Measurements from ENCODE around the gene PIAS1.
"Not testable (repeated sequence)": the region's sequence is repeated elsewhere in the genome, so short reads cannot be mapped to it uniquely, and the experiment has no call there.

Gene PIAS1

DNA sequence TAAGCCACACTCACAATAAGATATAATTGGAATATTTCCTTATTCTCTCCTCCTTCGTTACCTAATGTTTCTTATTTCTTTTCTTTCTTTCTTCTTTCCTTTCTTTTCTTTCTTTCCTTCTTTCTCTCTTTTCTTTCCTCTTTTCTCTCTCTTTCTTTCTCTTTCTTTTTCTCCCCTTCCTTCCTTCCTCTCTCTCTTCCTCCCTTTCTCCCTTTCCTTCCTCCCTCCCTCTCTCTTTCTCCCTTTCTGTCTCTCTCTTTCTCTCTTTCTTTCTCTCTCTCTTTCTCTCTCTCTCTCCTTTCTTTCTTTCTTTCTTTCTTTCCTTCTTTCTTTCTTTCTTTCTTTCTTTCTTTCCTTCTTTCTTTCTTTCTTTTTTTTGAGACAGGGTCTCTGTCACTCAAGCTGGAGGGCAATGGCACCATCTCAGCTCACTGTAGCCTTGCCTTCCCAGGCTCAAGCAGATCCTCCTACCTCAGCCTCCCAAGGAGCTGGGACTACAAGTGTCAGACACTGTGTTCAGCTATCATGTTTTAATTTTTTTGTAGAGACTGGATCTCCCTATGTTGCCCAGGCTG lies 19.3 kb upstream of the PIAS1 start:
- no peak for DNase-seq (ENCODE audit: low spot score)

- no peak for DNase-seq (ENCODE audit: low spot score)
Observed at GRCh38 chr15:68038246-68038645, 15.9 kb upstream of the PIAS1 start.

DNA sequence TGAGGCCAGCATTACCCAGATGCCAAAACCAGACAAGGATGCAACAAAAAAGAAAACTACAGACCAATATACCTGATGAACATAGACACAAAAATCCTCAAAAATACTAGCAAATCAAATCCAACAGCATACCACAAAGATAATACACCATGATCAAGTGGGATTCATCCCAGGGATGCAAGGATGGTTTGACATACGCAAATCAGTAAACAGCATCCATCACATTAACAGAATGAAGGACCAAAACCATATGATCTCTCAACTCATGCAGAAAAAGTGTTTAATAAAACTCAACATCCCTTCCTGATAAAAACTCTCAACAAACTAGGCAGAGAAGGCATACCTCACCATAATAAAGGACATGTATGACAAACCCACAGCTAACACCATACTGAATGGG lies 14.0 kb upstream of the PIAS1 start:
- no peak for DNase-seq (ENCODE audit: low spot score)

- no peak for DNase-seq (ENCODE audit: low spot score)
Observed at GRCh38 chr15:68042156-68042854, 11.8 kb upstream of the PIAS1 start.

DNA sequence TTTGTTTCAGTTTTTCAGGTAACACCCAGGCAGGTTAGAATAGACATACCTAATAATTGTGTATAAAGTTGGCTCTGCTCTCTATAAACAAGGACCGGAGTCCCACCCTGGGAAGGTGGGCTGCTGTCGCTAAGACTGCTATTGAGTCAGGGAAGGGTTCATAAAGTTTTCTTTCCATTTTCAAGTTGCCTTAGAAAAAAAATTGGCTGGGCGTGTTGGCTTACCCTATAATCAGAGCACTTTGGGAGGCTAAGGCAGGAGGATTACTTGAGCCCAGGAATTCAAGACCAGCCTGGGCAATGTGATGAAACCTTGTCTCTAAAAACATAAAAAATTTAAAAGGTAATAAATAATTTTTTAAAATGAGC lies 11.3 kb upstream of the PIAS1 start:
- no peak for DNase-seq (ENCODE audit: low spot score)

DNA sequence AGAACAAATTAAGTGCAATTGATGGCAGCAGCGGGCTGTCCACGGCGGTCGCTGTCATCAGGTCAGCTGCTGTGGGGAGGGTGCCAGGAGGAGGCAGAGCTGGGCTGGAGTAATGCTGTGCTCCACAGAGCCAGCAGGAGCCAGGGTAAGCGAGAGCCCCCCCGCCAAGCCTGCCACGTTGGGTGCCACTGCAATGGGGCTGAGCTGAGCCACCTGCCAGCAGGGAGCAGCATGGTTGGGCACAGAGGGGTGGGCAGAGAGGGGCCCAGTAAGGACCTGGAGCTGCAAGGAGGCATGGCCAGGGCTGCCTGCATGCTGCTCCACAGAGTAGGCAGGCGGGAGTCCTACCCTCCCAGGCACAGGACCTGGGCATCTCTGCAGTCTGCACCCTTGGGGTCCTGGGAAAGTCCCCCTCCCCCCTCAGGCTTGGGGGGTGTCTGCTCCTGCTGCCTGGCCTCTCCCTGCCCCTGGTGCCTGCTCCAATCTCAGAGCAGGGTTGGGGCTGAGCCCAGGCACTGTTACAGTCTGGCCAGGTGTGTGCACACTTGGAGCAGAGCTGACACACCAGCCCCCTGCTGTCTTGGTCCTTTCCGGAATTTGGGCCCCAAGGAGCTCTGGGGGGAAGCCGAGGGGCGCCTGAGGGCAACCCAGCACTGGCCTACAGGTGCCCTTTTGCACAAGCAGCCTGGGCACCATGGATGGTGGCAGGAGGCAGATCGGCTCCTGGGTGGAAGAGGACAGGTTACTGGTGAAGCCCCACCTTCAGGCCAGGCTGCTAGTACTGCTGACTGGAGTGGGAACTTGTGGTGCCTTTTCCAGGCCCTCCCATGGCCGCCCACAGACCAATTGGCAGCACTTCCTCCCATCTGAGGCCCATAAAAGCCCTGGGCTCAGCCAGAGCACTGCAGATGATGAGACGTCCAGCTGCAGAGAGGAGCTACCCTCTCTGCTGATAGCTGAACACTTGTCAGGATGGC lies 8.5 kb upstream of the PIAS1 start:
- DNase-seq (ENCODE audit: low spot score) = peak; percentile 47

GRCh38 chr15:68047826-68048225 lies 6.3 kb upstream of the PIAS1 start:
- no peak for DNase-seq (ENCODE audit: low spot score)

DNA sequence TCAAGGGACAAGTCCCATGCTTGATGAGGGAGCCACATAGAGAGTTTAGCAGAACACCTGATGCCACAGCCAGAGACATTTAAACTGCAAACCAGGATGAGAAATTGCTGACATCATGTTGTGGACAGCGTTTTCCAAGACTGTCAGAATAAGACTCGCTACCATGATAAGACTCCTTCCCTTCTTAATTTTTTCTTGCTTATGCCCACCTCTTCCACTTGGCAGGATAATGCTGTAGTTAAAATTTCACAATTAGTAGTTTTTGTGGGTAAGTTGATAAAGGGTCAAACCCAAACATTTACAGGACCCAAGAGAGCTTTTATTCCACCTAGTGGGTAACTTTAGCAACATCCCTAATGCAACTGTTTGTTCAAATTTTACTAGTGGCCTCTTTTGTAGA lies 3.0 kb upstream of the PIAS1 start:
- DNase-seq (ENCODE audit: low spot score) = no peak

GRCh38 chr15:68051907-68052306 lies 2.2 kb upstream of the PIAS1 start:
- DNase-seq (ENCODE audit: low spot score) = no peak

DNA sequence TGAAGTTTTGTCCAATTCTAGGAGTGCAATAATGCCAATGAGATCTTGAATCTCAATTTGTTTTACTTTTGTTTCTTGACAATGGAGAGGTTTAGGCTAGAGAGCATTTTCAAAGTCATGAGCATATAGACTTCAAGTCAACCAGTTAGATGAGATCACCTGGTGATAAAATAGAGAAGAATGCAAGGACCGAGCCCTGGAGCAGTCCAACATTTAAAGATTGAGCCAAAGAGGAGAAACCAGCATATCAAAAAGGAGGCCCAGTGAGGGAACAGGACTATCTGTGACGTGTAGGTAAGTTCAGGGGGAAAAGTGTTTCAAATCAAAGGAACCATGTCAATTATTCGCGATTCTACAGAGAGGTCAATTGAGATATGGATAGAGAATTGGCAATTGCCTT lies 1.7 kb upstream of the PIAS1 start:
- no peak for DNase-seq (ENCODE audit: low spot score)

- DNase-seq (ENCODE audit: low spot score) = no peak
Observed at GRCh38 chr15:68053001-68053400, 1.1 kb upstream of the PIAS1 start.

DNA sequence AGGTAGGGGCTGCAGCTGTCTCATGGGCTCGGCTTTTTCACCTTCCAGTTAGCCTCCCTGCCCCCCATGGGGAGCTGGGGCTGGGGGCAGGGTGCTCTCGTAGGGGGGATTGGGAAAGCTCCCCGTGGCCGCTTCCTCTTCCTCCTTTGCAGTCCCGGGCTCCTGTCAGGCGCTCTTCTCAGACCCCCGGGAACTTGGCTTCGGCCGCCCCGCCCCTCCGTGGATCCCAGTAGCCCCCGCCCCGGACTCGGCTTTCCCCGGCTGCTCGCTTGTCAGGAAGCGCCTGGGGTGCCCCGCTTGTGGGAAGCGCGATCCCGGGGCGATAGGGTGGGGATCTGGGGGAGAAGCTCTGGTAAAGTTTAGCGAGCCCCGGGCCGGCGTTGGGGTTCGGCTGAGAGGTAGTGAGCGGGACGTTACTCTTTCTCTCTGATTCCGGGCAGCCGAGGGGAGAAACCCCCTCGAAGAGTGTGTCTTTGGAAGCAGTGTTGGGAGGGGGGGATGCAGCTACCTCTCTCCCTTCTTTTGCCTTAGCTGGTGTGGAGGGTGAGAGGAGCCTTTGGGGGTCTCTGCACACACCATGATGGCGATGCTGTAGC lies 611 bp downstream of the PIAS1 start:
- DNase-seq (ENCODE audit: low spot score) = peak; percentile 87

DNA sequence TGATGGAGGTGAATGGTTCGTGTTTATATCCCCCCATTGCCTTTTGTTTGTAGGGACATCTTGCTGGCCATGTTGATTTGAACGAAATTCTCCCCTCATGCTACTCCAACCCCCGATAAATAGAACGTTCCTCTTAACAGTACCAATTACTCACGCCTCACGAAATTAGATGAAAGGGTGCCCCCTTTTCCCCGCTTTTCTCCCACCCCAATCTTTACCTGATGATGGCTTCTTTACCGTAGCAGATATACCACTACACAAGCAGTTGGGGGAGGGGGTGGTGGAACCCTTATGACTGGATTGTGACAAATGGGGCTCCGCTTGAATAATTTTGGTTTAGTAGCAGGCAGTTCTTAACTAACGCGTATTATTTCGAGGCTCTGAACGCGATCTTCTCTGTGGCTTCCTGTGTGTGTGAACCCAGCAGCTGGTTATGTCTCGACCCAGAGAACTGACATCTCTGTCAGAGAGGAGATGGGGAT lies 1.1 kb downstream of the PIAS1 start:
- DNase-seq (ENCODE audit: low spot score) = peak; percentile 48

DNA sequence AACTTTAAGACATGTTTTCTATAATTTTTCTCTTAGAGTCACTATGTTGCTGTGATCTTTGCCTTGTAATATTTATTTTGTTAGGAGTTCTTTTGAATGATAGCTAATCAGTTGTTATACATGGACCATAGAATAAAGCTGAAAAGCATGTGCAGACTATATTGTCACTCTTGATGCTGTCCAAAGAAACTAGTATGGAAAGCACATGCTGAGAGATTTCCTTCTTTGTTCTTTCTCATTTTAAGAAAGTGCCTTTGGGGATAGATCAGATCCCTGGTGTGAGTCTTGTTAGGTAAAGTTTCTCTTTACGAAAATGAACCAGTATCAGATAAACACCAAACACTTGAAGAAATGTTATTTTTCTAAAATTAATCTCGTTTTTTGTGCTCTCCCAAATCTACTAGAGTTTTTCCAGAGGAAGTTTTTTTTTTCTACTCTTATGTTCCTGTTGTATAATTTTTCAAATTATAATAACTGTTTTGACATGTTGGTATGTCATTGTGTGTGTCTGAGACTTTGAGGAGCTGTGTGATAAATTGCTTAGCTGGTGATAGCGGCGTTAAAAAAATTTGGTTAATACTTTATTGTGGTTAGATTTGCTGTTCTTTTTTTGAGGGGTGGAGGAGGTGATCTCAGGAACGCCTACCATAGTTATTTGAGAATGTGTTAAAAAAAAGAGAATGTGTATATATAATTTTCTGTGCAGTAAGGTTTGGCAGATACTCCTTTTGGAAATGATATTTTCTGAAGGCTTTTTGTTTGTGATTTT lies 2.2 kb downstream of the PIAS1 start:
- DNase-seq (ENCODE audit: low spot score) = no peak

DNA sequence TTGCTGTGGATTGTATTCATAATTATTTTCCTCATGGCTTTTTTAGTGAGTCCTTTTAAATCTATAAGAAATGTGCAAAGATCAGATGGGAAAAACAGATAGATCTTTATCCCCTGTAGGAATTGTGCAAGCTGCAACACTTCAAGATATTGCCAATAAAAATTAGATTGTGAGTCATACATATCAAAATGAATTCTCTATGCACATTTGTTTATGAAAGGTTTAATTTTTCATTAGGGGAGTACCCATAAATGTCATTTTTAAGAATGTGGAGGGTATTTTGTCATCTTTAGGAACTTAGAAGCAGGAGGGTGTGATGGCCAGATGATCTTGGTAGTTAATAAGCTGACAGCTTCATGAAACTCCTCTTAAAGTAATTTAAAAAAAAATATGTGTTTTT lies 2.9 kb downstream of the PIAS1 start:
- DNase-seq (ENCODE audit: low spot score) = no peak

GRCh38 chr15:68057758-68058157 lies 3.6 kb downstream of the PIAS1 start:
- no peak for DNase-seq (ENCODE audit: low spot score)

GRCh38 chr15:68058970-68059369 lies 4.9 kb downstream of the PIAS1 start:
- DNase-seq (ENCODE audit: low spot score) = not testable (repeated sequence)

DNA sequence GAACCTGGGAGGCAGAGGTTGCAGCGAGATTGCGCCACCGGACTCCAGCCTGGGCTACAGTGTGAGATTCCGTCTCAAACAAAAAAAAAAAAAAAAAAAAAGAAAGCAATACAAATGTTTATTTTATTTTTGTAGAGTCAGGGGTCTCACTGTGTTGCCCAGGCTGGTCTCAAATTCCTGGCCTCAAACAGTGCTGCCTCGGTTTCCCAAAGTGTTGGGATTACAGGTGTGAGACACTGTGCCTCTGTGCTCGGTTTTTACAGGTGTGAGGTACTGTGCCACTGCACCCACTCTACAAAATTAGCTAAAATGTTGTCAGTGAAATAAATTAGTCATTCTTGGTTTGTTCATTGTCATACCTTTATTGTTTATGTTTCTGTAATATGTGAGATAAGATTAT lies 5.5 kb downstream of the PIAS1 start:
- no peak for DNase-seq (ENCODE audit: low spot score)

- no peak for DNase-seq (ENCODE audit: low spot score)
Observed at GRCh38 chr15:68061171-68061570, 7.1 kb downstream of the PIAS1 start.

- DNase-seq (ENCODE audit: low spot score) = no peak
Observed at GRCh38 chr15:68061602-68062001, 7.5 kb downstream of the PIAS1 start.

- DNase-seq (ENCODE audit: low spot score) = no peak
Observed at GRCh38 chr15:68062214-68062613, 8.1 kb downstream of the PIAS1 start.
